IMR-90 (cell line): ENCODE measurements around the gene NPM1. TPM values are rescaled to one million over a fixed set of nuclear protein-coding genes. Genes with fewer than 3 reads are reported as not detected.

ENCODE experiments used
- ATAC-seq: fragments of 200-7000 bp; cut with Tn5 transposase; 2 replicates; pipeline ENCODE4 v1.9.1; 2020; ENCODE audit warnings: low read depth, mild to moderate bottlenecking, moderate library complexity
- BruUV-seq: library from RNA; stranded (reverse); fragments of 400-500 nt; replicated peaks from 2 replicates; lab custom pipeline; 2021; lab: Mats Ljungman, UMichigan
- CTCF ChIA-PET: fragments of 300-600 bp; formaldehyde crosslinking; extraction: SDS; loops from one replicate; lab custom pipeline; 2021; ENCODE audit warnings: antibody characterized with exemption; lab: Yijun Ruan, JAX
- POLR2A ChIA-PET: fragments of 300-600 bp; sonication (Branson Sonifier 250); formaldehyde crosslinking; loops from one replicate; lab custom pipeline; 2022; ENCODE audit warnings: antibody characterized with exemption; ENCODE audit not compliant: unreplicated experiment; lab: Charles Lee
- DNase-seq: peaks from one replicate; pipeline ENCODE4 v3.0.0; 2013
- H2AFZ ChIP-seq: replicated peaks from 2 replicates; pipeline ENCODE3; 2013; ENCODE audit warnings: low read length, mild to moderate bottlenecking; ENCODE audit not compliant: poor library complexity
- H2AK5ac ChIP-seq: 2 replicates; pipeline ENCODE4 v1.6.1; 2013; ENCODE audit warnings: low read depth, low read length, inconsistent platforms
- H2AK9ac ChIP-seq: replicated peaks from 2 replicates; pipeline ENCODE3; 2013; ENCODE audit warnings: mild to moderate bottlenecking, low read depth, low read length, moderate library complexity; ENCODE audit not compliant: poor library complexity
- H2BK120ac ChIP-seq: 2 replicates; pipeline ENCODE4 v1.6.1; 2013; ENCODE audit warnings: low read depth, low read length, inconsistent platforms
- H2BK15ac ChIP-seq: 3 replicates; pipeline ENCODE4 v1.6.1; 2013; ENCODE audit warnings: low read depth, low read length, inconsistent platforms
- H2BK20ac ChIP-seq: 2 replicates; pipeline ENCODE4 v1.6.1; 2013; ENCODE audit warnings: low read depth, mild to moderate bottlenecking, inconsistent platforms, low read length, moderate library complexity
- H2BK5ac ChIP-seq: 2 replicates; pipeline ENCODE4 v1.6.1; 2013; ENCODE audit warnings: mild to moderate bottlenecking, low read depth, low read length, inconsistent platforms; ENCODE audit not compliant: poor library complexity, severe bottlenecking
- H3K14ac ChIP-seq: replicated peaks from 2 replicates; pipeline ENCODE4 v1.6.1; 2013; ENCODE audit warnings: low read depth, low read length, inconsistent platforms
- H3K18ac ChIP-seq: 2 replicates; pipeline ENCODE4 v1.6.1; 2013; ENCODE audit warnings: low read depth, low read length, control low read depth
- H3K23ac ChIP-seq: 2 replicates; pipeline ENCODE4 v1.6.1; 2013; ENCODE audit warnings: low read depth, low read length, inconsistent platforms
- H3K27ac ChIP-seq: 2 replicates; pipeline ENCODE4 v1.5.1; 2013; ENCODE audit warnings: mild to moderate bottlenecking, control low read depth, low read length; ENCODE audit not compliant: insufficient read depth
- H3K27me3 ChIP-seq: 2 replicates; pipeline ENCODE4 v1.6.1; 2013; ENCODE audit warnings: low read length; ENCODE audit not compliant: control insufficient read depth, insufficient read depth
- H3K36me3 ChIP-seq: 2 replicates; pipeline ENCODE4 v1.6.1; 2013; ENCODE audit warnings: low read length, mixed read lengths; ENCODE audit not compliant: control insufficient read depth, insufficient read depth
- H3K4ac ChIP-seq: 2 replicates; pipeline ENCODE4 v1.6.1; 2013; ENCODE audit warnings: low read depth, low read length, inconsistent platforms
- H3K4me1 ChIP-seq: 2 replicates; pipeline ENCODE4 v1.6.1; 2013; ENCODE audit warnings: low read length, mixed read lengths; ENCODE audit not compliant: control insufficient read depth, insufficient read depth
- H3K4me2 ChIP-seq: 2 replicates; pipeline ENCODE4 v1.6.1; 2013; ENCODE audit warnings: low read depth, mild to moderate bottlenecking, control low read depth, low read length, moderate library complexity
- H3K4me3 ChIP-seq: 2 replicates; pipeline ENCODE4 v1.5.1; 2013; ENCODE audit warnings: low read depth, mild to moderate bottlenecking, control low read depth, low read length, moderate library complexity; ENCODE audit not compliant: insufficient read depth
- H3K56ac ChIP-seq: 2 replicates; pipeline ENCODE4 v1.6.1; 2013; ENCODE audit warnings: low read length, inconsistent platforms; ENCODE audit not compliant: insufficient read depth; ENCODE audit errors: extremely low read depth
- H3K79me1 ChIP-seq, 2 experiments: 2 replicates each; pipeline ENCODE4 v1.6.1; 2013; ENCODE audit warnings: low read length in 2 of 2, inconsistent platforms in 1 of 2, low read depth in 1 of 2
- H3K9ac ChIP-seq: 2 replicates; pipeline ENCODE4 v1.6.1; 2013; ENCODE audit warnings: low read depth, low read length, control low read depth
- H3K9me1 ChIP-seq: 2 replicates; pipeline ENCODE4 v1.6.1; 2013; ENCODE audit warnings: low read length, inconsistent platforms; ENCODE audit not compliant: insufficient read depth
- H3K9me3 ChIP-seq: 2 replicates; pipeline ENCODE4 v1.6.1; 2013; ENCODE audit warnings: low read length; ENCODE audit not compliant: control insufficient read depth, insufficient read depth
- H4K20me1 ChIP-seq: 2 replicates; pipeline ENCODE4 v1.6.1; 2013; ENCODE audit warnings: low read length, inconsistent platforms; ENCODE audit not compliant: insufficient read depth
- H4K5ac ChIP-seq: 2 replicates; pipeline ENCODE4 v1.6.1; 2013; ENCODE audit warnings: mild to moderate bottlenecking, low read depth, low read length, control low read depth
- H4K8ac ChIP-seq, 2 experiments: 2 replicates each; pipeline ENCODE4 v1.6.1; 2013; ENCODE audit warnings: low read depth in 2 of 2, low read length in 2 of 2, control low read depth in 1 of 2, inconsistent platforms in 1 of 2
- H4K91ac ChIP-seq: 2 replicates; pipeline ENCODE4 v1.6.1; 2013; ENCODE audit warnings: low read depth, low read length, inconsistent platforms; ENCODE audit not compliant: insufficient read depth
- CHD1 ChIP-seq: IDR thresholded peaks from 2 replicates; pipeline ENCODE4 v1.6.1; 2012; ENCODE audit warnings: low read depth, low read length, improper control_type of control experiment
- FOS ChIP-seq: fragments of 150-350 bp; IDR thresholded peaks from 2 replicates; pipeline ENCODE4 v1.6.1; 2016; ENCODE audit warnings: low read depth, low read length
- MAFK ChIP-seq: IDR thresholded peaks from 2 replicates; pipeline ENCODE4 v1.6.1; 2012; ENCODE audit warnings: low read depth, low read length, improper control_type of control experiment
- MAZ ChIP-seq: IDR thresholded peaks from 2 replicates; pipeline ENCODE4 v1.6.1; 2012; ENCODE audit warnings: low read depth, mild to moderate bottlenecking, low read length, improper control_type of control experiment, moderate library complexity, borderline replicate concordance
- MXI1 ChIP-seq: IDR thresholded peaks from 2 replicates; pipeline ENCODE4 v1.6.1; 2012; ENCODE audit warnings: low read depth, mild to moderate bottlenecking, low read length, moderate library complexity, borderline replicate concordance
- NFE2L2 ChIP-seq: fragments of 150-350 bp; IDR thresholded peaks from 2 replicates; pipeline ENCODE4 v1.6.1; 2016; ENCODE audit warnings: low read depth, mild to moderate bottlenecking, low read length
- POLR2A ChIP-seq: IDR thresholded peaks from 2 replicates; pipeline ENCODE4 v1.6.1; 2012; ENCODE audit warnings: mild to moderate bottlenecking, low read depth, low read length
- RAD21 ChIP-seq: IDR thresholded peaks from 2 replicates; pipeline ENCODE4 v1.6.1; 2012; ENCODE audit warnings: low read length, improper control_type of control experiment
- RCOR1 ChIP-seq: IDR thresholded peaks from 2 replicates; pipeline ENCODE4 v1.6.1; 2012; ENCODE audit warnings: mild to moderate bottlenecking, low read length, improper control_type of control experiment; ENCODE audit not compliant: insufficient replicate concordance
- RFX5 ChIP-seq: IDR thresholded peaks from 2 replicates; pipeline ENCODE4 v1.8.0; 2012; ENCODE audit warnings: low read depth, mild to moderate bottlenecking, low read length, moderate library complexity
- WGBS, 2 experiments: methylation state at CpG; one replicate each; pipeline versions ENCODE4 v1.1.5 to v1.1.7; 2013; ENCODE audit warnings: missing lambda C conversion rate in 2 of 2; ENCODE audit not compliant: insufficient read length in 1 of 2; ENCODE audit errors: extremely low coverage in 2 of 2; 5-methylcytosine and 5-hydroxymethylcytosine counted together
- dilution Hi-C: fragments of 300-500 bp; cut with HindIII; formaldehyde crosslinking; loops from one replicate; pipeline ENCODE4 v1.14.3; 2018; ENCODE audit warnings: low sequenced_read_pairs; ENCODE audit not compliant: unreplicated experiment
- in situ Hi-C: fragments of 300-500 bp; cut with MboI; formaldehyde crosslinking; loops from 3 replicates; pipeline ENCODE4 v1.14.3; 2019; ENCODE audit warnings: low sequenced_read_pairs, inconsistent platforms, mixed read lengths
- intact Hi-C: fragments of 100-400 bp; cut with micrococcal nuclease; formaldehyde crosslinking; loops from 2 replicates; pipeline ENCODE4 v1.10.0; 2022
- polyA plus RNA-seq, 3 experiments: library from polyadenylated mRNA; depleted of rRNA; stranded (reverse); fragments of >200 nt; gene quantifications; 2 replicates each; pipeline ENCODE4 v1.2.3, GENCODE V29; 2012; ENCODE audit warnings: low replicate concordance in 1 of 3
- total RNA-seq: library from RNA; depleted of rRNA; stranded (reverse); fragments of >200 nt; gene quantifications from 2 replicates; pipeline ENCODE4 v1.2.3, GENCODE V29; 2012
- TF ChIP-seq, protein P1 (sequence below): conservative IDR thresholded peaks from 2 replicates; pipeline ENCODE4 v1.5.1; 2012; ENCODE audit warnings: mild to moderate bottlenecking, low read depth, low read length, improper control_type of control experiment
- TF ChIP-seq, protein P2 (sequence below): fragments of 150-350 bp; IDR thresholded peaks from 2 replicates; pipeline ENCODE4 v1.6.1; 2017; ENCODE audit warnings: mild to moderate bottlenecking, antibody characterized with exemption, low read length, low read depth

The NPM1 gene
- total and polyA plus RNA-seq, 2 of the 4 experiments (the other 2 are of a cell fraction): 856 to 929 TPM

DNA sequence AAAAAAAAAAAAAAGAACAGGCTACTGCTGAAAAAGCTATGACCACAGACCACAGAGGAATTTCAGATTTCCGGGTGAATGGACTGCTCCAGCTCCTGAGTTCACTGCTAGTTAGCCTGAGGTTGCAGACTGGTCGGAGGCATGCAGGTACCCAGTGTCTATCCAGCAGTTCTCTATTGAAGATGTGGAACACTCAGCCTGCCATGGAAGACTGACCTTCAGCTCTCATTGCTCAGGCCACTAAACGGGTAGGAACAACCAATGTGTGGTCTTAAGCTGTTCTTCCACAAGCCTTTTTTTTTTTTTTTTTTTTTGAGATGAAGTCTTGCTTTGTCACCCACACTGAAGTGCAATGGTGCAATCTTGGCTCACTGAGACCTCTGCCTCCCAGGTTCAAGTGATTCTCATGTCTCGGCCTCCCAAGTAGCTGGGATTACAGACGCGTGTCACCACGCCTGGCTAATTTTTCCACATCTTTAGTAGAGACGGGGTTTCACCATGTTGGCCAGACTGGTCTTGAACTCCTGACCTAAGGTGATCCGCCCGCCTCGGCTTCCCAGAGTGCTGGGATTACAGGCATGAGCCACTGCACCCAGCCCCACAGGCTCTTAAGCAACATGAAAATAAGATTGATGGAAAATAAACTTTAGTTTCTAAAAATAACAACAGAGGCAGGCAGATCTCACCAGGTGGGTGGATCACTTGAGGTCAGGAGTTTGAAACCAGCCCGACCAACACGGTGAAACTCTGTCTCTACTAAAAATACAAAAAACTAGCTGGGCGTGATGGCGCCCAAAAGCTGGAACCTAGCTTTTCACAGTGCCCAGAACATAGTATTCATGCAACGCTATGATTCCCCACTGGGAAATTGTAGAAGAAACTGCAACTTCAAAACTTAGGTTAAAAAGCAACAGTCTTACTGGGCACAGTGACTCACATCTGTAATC, 20.0 kb upstream of the NPM1 start (continued):
- TF ChIP-seq, protein P1, sequence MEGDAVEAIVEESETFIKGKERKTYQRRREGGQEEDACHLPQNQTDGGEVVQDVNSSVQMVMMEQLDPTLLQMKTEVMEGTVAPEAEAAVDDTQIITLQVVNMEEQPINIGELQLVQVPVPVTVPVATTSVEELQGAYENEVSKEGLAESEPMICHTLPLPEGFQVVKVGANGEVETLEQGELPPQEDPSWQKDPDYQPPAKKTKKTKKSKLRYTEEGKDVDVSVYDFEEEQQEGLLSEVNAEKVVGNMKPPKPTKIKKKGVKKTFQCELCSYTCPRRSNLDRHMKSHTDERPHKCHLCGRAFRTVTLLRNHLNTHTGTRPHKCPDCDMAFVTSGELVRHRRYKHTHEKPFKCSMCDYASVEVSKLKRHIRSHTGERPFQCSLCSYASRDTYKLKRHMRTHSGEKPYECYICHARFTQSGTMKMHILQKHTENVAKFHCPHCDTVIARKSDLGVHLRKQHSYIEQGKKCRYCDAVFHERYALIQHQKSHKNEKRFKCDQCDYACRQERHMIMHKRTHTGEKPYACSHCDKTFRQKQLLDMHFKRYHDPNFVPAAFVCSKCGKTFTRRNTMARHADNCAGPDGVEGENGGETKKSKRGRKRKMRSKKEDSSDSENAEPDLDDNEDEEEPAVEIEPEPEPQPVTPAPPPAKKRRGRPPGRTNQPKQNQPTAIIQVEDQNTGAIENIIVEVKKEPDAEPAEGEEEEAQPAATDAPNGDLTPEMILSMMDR: no peak
- no peak for TF ChIP-seq POLR2A

DNA sequence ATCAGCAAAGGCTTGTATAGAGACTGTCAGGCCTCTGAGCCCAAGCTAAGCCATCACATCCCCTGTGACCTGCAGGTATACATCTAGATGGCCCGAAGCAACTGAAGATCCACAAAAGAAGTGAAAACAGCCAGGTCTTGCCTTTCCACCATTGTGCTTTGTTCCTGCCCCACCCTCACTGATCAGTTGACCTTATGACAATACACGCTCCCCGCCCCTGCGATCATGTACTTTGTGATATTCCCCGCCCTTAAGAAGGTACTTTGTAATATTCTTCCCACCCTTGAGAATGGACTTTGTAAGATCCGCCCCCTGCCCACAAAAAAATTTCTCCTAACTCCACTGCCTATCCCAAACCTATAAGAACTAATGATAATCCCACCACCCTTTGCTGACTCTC, 18.6 kb upstream of the NPM1 start:
- H3K56ac ChIP-seq: no peak overlapping the region
- ChIA-PET CTCF (no interaction called here), POLR2A (no interaction called here)
- no peak for TF ChIP-seq FOS
- no peak for TF ChIP-seq MAFK
- TF ChIP-seq RAD21: no peak
- no peak for TF ChIP-seq CHD1
- no peak for TF ChIP-seq RFX5
- no peak for TF ChIP-seq POLR2A
- TF ChIP-seq, protein P2, sequence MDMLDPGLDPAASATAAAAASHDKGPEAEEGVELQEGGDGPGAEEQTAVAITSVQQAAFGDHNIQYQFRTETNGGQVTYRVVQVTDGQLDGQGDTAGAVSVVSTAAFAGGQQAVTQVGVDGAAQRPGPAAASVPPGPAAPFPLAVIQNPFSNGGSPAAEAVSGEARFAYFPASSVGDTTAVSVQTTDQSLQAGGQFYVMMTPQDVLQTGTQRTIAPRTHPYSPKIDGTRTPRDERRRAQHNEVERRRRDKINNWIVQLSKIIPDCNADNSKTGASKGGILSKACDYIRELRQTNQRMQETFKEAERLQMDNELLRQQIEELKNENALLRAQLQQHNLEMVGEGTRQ: no peak
- no peak for TF ChIP-seq MAZ
- no peak for TF ChIP-seq NFE2L2
- no peak for TF ChIP-seq MXI1
- TF ChIP-seq RCOR1: no peak
- no peaks in the 10 kb centered on the region for H3K4me1 ChIP-seq
- no peak overlapping the region for H2BK120ac ChIP-seq
- H3K27me3 ChIP-seq: peaks cover 2% of the 10 kb centered on the region
- no peak overlapping the region for H2AK9ac ChIP-seq
- 100% methylated on average over 4 of the region's 6 CpGs; no CpG with 5 or more reads in 1 of the 2 experiments for WGBS, 2 experiments
- H4K5ac ChIP-seq: no peak overlapping the region
- H3K4ac ChIP-seq: no peak overlapping the region
- no peaks in the 10 kb centered on the region for H3K9me1 ChIP-seq
- no peak overlapping the region for H4K8ac ChIP-seq
- H3K14ac ChIP-seq: no peak overlapping the region
- H4K91ac ChIP-seq: no peak overlapping the region
- no TSS peak for BruUV-seq
- H3K4me2 ChIP-seq: no peak overlapping the region
- no peaks in the 10 kb centered on the region for H3K36me3 ChIP-seq
- no peak overlapping the region for H3K23ac ChIP-seq
- dilution Hi-C loops (no loop called here), intact Hi-C loops (no loop called here), in situ Hi-C loops (no loop called here)
- no peak overlapping the region for H3K4me3 ChIP-seq
- DNase-seq: no peak
- H3K9me3 ChIP-seq: no peaks in the 10 kb centered on the region
- H2BK20ac ChIP-seq: no peak overlapping the region
- no peak overlapping the region for H3K9ac ChIP-seq
- H3K18ac ChIP-seq: no peak overlapping the region
- H2BK15ac ChIP-seq: no peak overlapping the region
- H4K20me1 ChIP-seq: no peaks in the 10 kb centered on the region
- no peak for ATAC-seq
- H2BK5ac ChIP-seq: no peak overlapping the region
- no peaks in the 10 kb centered on the region for H3K79me1 ChIP-seq
- H2AFZ ChIP-seq: no peak overlapping the region
- no peak overlapping the region for H2AK5ac ChIP-seq
- no peak overlapping the region for H3K27ac ChIP-seq
